ENCODE results near the gene FBLL1. TPM values are rescaled to one million over a fixed set of nuclear protein-coding genes. Genes with fewer than 3 reads are reported as not detected.
A peak's percentile ranks its signal among the peaks of the same experiment; 100 is the strongest.

The FBLL1 gene
- total RNA-seq, result not detected
- long read RNA-seq, result 0 reads

DNA sequence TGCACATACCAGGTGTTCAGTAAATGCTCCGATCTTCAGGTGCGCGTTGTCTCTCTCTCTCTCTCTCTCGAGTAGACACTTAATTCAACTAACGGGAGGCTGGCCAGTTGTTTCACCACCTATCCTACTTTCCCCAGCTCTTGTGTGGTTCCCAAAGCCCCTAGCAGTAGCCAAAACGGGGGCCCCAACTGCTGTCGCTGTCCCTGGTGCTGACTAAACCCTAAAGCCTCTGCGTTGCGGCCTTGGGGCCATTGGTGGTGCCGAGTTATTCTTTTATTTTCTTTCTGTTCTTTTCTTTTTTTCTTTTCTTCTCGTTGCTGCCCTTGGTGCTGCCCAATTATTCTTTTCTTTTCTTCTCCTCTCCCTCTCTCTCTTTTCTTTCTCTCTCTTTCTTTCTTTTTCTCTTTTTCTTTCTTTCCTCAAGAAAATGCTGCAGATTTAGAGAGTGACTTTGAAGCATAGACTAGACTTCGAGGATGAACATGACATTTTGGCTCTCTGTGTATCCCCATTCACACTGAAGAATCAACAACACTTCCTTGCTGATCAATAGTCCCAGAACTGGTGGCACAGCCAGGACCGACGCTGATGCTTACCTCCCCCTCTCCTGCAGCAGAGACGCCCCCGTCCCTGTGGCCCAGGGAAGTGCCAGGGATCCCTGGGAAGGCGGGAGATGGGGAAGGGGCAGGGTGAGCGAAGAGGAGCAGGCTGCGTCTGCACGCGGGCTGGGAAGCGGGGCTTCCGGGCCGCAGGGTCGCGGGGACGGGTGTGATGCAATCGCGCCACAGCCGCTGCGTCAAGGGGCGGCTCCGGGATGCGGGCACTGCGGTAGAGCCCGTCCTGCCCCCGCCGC lies at the start of gene FBLL1:
FBLL1 (plus strand) TSS at position 785 of the 853 bp plus-strand sequence. CDS start 200 bp downstream, outside the sequence.
- no peaks in the 10 kb centered on the region for H3K36me3 ChIP-seq
- intact Hi-C loops (cut with DNase I), result no loop called here
- H3K9me3 ChIP-seq, result no peaks in the 10 kb centered on the region
- peaks cover 7% of the 10 kb centered on the region for H3K4me1 ChIP-seq
- peak within 1 kb of the TSS; percentile 41 for H3K4me3 ChIP-seq
- no peak for DNase-seq
- no peak for ATAC-seq
- TF ChIP-seq, protein P1, sequence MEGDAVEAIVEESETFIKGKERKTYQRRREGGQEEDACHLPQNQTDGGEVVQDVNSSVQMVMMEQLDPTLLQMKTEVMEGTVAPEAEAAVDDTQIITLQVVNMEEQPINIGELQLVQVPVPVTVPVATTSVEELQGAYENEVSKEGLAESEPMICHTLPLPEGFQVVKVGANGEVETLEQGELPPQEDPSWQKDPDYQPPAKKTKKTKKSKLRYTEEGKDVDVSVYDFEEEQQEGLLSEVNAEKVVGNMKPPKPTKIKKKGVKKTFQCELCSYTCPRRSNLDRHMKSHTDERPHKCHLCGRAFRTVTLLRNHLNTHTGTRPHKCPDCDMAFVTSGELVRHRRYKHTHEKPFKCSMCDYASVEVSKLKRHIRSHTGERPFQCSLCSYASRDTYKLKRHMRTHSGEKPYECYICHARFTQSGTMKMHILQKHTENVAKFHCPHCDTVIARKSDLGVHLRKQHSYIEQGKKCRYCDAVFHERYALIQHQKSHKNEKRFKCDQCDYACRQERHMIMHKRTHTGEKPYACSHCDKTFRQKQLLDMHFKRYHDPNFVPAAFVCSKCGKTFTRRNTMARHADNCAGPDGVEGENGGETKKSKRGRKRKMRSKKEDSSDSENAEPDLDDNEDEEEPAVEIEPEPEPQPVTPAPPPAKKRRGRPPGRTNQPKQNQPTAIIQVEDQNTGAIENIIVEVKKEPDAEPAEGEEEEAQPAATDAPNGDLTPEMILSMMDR (IDR thresholded peaks at IDR 0.05), result no peak
- peaks cover 46% of the 10 kb centered on the region for H3K27me3 ChIP-seq (ENCODE audit: low read depth)
- H3K27ac ChIP-seq, result no peak within 1 kb of the TSS

DNA sequence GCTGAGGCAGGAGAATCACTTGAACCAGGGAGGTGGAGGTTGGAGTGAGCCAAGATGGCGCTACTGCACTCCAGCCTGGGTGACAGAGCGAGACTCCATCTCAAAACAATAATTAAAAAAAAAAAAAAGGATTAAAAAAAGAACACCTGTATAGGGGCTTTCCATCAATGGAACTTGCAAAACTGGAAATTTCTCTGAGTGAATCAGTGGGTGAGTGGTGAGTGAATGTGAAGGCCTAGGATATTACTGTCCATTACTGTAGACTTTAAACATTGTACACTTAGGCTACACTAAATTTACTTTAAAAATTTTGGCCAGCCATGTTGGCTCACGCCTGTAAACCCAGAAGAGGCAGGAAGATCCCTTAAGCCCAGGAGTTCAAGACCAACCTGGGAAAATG lies 48.5 kb upstream of the FBLL1 start:
- Histone ChIP-seq H3K9me3 (no peaks in the 10 kb centered on the region), H3K4me3 (no peak overlapping the region), H3K27me3 (ENCODE audit: low read depth) (no peaks in the 10 kb centered on the region), H3K27ac (no peak overlapping the region), H3K4me1 (no peaks in the 10 kb centered on the region), H3K36me3 (no peaks in the 10 kb centered on the region)
- intact Hi-C loops (cut with DNase I), result no loop called here
- ATAC-seq, result no peak
- no peak for DNase-seq
- TF ChIP-seq, protein P1 (IDR thresholded peaks at IDR 0.05), result no peak

DNA sequence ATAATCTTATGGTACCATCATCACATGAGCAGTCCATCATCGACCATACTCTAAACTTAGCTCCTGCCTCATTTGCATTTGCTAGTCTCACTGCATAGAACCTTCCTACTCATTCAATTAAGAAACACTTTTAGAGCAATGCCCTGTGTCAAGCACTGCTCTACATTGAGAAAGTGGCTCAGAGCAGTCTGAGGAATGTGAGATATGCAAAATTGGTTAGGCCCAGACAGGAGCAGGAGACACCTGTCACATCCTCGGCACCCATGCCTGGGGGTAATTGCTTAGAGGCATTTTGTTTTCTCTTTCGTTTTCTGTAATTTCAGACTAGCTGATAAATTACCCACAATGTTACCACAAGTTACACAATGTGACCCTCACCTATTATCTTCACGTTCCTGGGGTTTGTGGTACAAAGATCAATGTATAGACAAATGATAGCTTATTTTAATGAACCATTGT lies 47.7 kb upstream of the FBLL1 start:
- intact Hi-C loops (cut with DNase I), result no loop called here
- no peaks in the 10 kb centered on the region for H3K9me3 ChIP-seq
- no peak overlapping the region for H3K27ac ChIP-seq
- DNase-seq, result no peak
- H3K4me3 ChIP-seq, result no peak overlapping the region
- ATAC-seq, result no peak
- no peaks in the 10 kb centered on the region for H3K4me1 ChIP-seq
- TF ChIP-seq, protein P1 (IDR thresholded peaks at IDR 0.05), result no peak
- H3K36me3 ChIP-seq, result no peaks in the 10 kb centered on the region
- no peaks in the 10 kb centered on the region for H3K27me3 ChIP-seq (ENCODE audit: low read depth)

DNA sequence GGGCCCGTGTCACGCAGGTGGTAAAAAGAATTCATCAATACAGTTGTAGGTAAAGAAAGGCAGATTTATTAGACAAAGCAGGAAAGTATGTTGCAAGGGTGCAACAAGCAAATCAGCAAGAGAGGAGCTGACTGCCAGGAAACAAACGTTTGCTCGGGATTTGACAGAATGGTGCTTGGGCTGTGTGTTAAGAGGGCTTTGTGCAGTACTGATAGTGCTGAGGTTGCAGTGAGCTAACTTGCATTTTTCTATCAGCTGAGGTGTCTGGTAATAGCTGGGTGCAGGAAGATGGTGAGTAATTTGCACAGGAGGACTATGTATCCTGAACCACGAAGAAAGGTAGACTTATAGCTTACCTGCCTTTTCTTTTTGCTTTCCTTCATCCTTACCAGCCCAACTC lies 46.7 kb upstream of the FBLL1 start:
- DNase-seq, result no peak
- Histone ChIP-seq H3K4me1 (peaks cover 5% of the 10 kb centered on the region), H3K36me3 (no peaks in the 10 kb centered on the region), H3K27me3 (ENCODE audit: low read depth) (no peaks in the 10 kb centered on the region), H3K27ac (no peak overlapping the region), H3K9me3 (no peaks in the 10 kb centered on the region), H3K4me3 (no peak overlapping the region)
- intact Hi-C loops (cut with DNase I), result no loop called here
- TF ChIP-seq, protein P1 (IDR thresholded peaks at IDR 0.05), result no peak
- ATAC-seq, result no peak

DNA sequence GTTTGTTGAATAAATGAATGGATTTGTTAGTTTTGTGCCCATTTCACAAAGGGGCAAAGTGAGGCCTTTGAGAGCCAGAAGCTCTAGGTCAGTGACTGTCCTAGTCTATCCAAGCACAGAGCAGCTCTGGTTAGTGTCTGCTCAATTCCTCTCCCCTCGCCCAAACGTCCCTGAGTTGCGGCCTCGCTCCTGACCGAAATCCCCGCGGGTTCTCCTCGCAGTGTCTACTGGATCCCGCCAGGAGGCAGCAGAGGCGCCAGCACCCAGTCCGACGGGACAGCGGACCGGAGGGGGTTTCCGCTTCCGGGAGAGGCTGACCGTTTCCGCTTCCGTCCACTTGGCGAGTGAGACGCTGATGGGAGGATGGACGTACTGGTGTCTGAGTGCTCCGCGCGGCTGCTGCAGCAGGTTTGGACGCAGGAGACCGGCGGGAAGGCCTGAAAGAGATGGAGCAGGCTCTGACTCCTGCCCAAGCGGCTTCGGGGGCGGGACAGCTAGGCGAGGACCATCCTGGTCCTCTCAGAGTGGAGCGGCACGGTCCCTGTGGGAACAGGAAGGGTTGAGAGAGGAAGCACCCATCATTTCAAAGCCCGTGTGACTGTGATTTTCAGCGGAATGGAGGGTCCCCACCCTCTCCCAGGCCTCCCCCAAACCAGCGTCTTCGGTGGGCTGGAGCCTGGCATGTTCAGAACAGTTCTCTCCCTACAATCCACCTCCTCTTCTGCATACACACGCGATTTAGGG lies 42.8 kb upstream of the FBLL1 start, which contains the start of gene RARS1:
RARS1 (plus strand) TSS at position 336 of the 744 bp plus-strand sequence; CDS start at position 364, 28 bp downstream.
- TF ChIP-seq, protein P1 (IDR thresholded peaks at IDR 0.05), result peak; percentile 97
- peak; percentile 94 for DNase-seq
- H3K4me1 ChIP-seq, result peaks cover 13% of the 10 kb centered on the region
- H3K27ac ChIP-seq, result peak within 1 kb of the TSS; percentile 77
- ATAC-seq, result peak; percentile 99 to 100
- H3K9me3 ChIP-seq, result no peaks in the 10 kb centered on the region
- intact Hi-C loops (cut with DNase I), result no loop called here
- H3K4me3 ChIP-seq, result peak within 1 kb of the TSS; percentile 100
- peaks cover 34% of the 10 kb centered on the region for H3K36me3 ChIP-seq
- no peaks in the 10 kb centered on the region for H3K27me3 ChIP-seq (ENCODE audit: low read depth)
